Activated T-helper 2 cell treated with anti-CD3 and anti-CD28 coated beads, Interferon-gamma antibody, Interleukin-2, Interleukin-4, amounts not matched to agents 10 μg/mL and 5 μg/mL and 100 μg/mL, durations not matched to agents 14 hours and 24 hours and 36 hours (primary cell): ENCODE results near the gene MAG. TPM values are rescaled to one million over a fixed set of nuclear protein-coding genes. Genes with fewer than 3 reads are reported as not detected.

Experiments
- DNase-seq: peaks from one replicate; pipeline ENCODE4 v3.0.0; 2021; ENCODE audit warnings: low spot score
- H3K27ac Mint-ChIP-seq: one replicate; pipeline ENCODE4 v1.8.0; 2021; ENCODE audit warnings: mixed read lengths
- H3K27me3 Mint-ChIP-seq: one replicate; pipeline ENCODE4 v1.8.0; 2021; ENCODE audit warnings: low read depth, mixed read lengths
- H3K36me3 Mint-ChIP-seq: one replicate; pipeline ENCODE4 v1.8.0; 2021; ENCODE audit warnings: low read depth, mixed read lengths
- H3K4me1 Mint-ChIP-seq: one replicate; pipeline ENCODE4 v1.8.0; 2021; ENCODE audit warnings: low read depth, mixed read lengths
- H3K4me3 Mint-ChIP-seq: one replicate; pipeline ENCODE4 v1.8.0; 2021; ENCODE audit warnings: low read depth, mild to moderate bottlenecking, moderate library complexity, mixed read lengths
- H3K9me3 Mint-ChIP-seq: one replicate; pipeline ENCODE4 v1.8.0; 2021; ENCODE audit warnings: mixed read lengths
- intact Hi-C: fragments of 100-400 bp; cut with micrococcal nuclease; formaldehyde crosslinking; loops from one replicate; pipeline ENCODE4 v1.15.1; 2023
- total RNA-seq: library from RNA; stranded (reverse); gene quantifications from 2 replicates; pipeline ENCODE4 v1.2.3, GENCODE V29; 2022

Gene MAG
- total RNA-seq: 0.32 and 0.37 TPM in 2 replicates

GRCh38 chr19:35291916-35292315 is at the start of gene MAG:
TSS of gene MAG (plus strand) at chr19:35292161. CDS start at chr19:35295409, 3,248 bp downstream.
- no peak for DNase-seq
- Mint-ChIP-seq H3K4me3 (no peak within 1 kb of the TSS), H3K4me1 (no peaks in the 10 kb centered on the region), H3K9me3 (no peaks in the 10 kb centered on the region), H3K36me3 (no peaks in the 10 kb centered on the region), H3K27ac (no peak within 1 kb of the TSS), H3K27me3 (peaks cover 2% of the 10 kb centered on the region)
- intact Hi-C loops: no loop called here

- Mint-ChIP-seq H3K9me3 (peaks cover 18% of the 10 kb centered on the region), H3K36me3 (no peaks in the 10 kb centered on the region), H3K27me3 (peaks cover 73% of the 10 kb centered on the region), H3K4me3 (no peak overlapping the region), H3K27ac (no peak overlapping the region), H3K4me1 (peaks cover 4% of the 10 kb centered on the region)
- no peak for DNase-seq
- intact Hi-C loops: no loop called here
Observed at GRCh38 chr19:35246466-35247092, 45.4 kb upstream of the MAG start.

GRCh38 chr19:35247526-35248309 is 44.2 kb upstream of the MAG start:
- intact Hi-C loops: no loop called here
- H3K4me1 Mint-ChIP-seq: peaks cover 4% of the 10 kb centered on the region
- H3K9me3 Mint-ChIP-seq: peaks cover 13% of the 10 kb centered on the region
- no peaks in the 10 kb centered on the region for H3K36me3 Mint-ChIP-seq
- H3K27ac Mint-ChIP-seq: no peak overlapping the region
- H3K27me3 Mint-ChIP-seq: peaks cover 68% of the 10 kb centered on the region
- DNase-seq: no peak
- H3K4me3 Mint-ChIP-seq: peak overlapping the region; percentile 69

- intact Hi-C loops: no loop called here
- no peak for DNase-seq
- no peaks in the 10 kb centered on the region for H3K36me3 Mint-ChIP-seq
- peaks cover 4% of the 10 kb centered on the region for H3K4me1 Mint-ChIP-seq
- peaks cover 10% of the 10 kb centered on the region for H3K9me3 Mint-ChIP-seq
- H3K4me3 Mint-ChIP-seq: peak within 1 kb of the TSS; percentile 69
- H3K27me3 Mint-ChIP-seq: peaks cover 60% of the 10 kb centered on the region
- H3K27ac Mint-ChIP-seq: no peak within 1 kb of the TSS
Observed at GRCh38 chr19:35248310-35249145, 43.4 kb upstream of the MAG start, which contains the start of gene LSR. TSS of gene LSR (plus strand) at chr19:35249002. CDS start at chr19:35249023, 21 bp downstream.

- H3K4me3 Mint-ChIP-seq: peak overlapping the region; percentile 69
- H3K27me3 Mint-ChIP-seq: peaks cover 52% of the 10 kb centered on the region
- H3K4me1 Mint-ChIP-seq: peaks cover 4% of the 10 kb centered on the region
- DNase-seq: no peak
- intact Hi-C loops: no loop called here
- no peaks in the 10 kb centered on the region for H3K36me3 Mint-ChIP-seq
- H3K27ac Mint-ChIP-seq: no peak overlapping the region
- H3K9me3 Mint-ChIP-seq: peaks cover 5% of the 10 kb centered on the region
Observed at GRCh38 chr19:35249146-35249847, 42.7 kb upstream of the MAG start.

GRCh38 chr19:35249848-35250711 is 41.9 kb upstream of the MAG start:
- Mint-ChIP-seq H3K36me3 (no peaks in the 10 kb centered on the region), H3K27ac (no peak overlapping the region), H3K27me3 (peaks cover 46% of the 10 kb centered on the region), H3K4me3 (no peak overlapping the region), H3K9me3 (no peaks in the 10 kb centered on the region), H3K4me1 (peaks cover 4% of the 10 kb centered on the region)
- intact Hi-C loops: no loop called here
- no peak for DNase-seq

GRCh38 chr19:35251456-35251855 is 40.5 kb upstream of the MAG start:
- Mint-ChIP-seq H3K36me3 (no peaks in the 10 kb centered on the region), H3K27me3 (peaks cover 38% of the 10 kb centered on the region), H3K4me3 (no peak overlapping the region), H3K4me1 (peaks cover 4% of the 10 kb centered on the region), H3K9me3 (no peaks in the 10 kb centered on the region), H3K27ac (no peak overlapping the region)
- intact Hi-C loops: no loop called here
- no peak for DNase-seq

GRCh38 chr19:35253316-35254286 is 38.4 kb upstream of the MAG start:
- Mint-ChIP-seq H3K4me1 (peaks cover 4% of the 10 kb centered on the region), H3K4me3 (no peak overlapping the region), H3K9me3 (no peaks in the 10 kb centered on the region), H3K27me3 (peaks cover 25% of the 10 kb centered on the region), H3K27ac (no peak overlapping the region), H3K36me3 (no peaks in the 10 kb centered on the region)
- intact Hi-C loops: no loop called here
- no peak for DNase-seq

GRCh38 chr19:35254341-35255297 is 37.3 kb upstream of the MAG start:
- Mint-ChIP-seq H3K9me3 (no peaks in the 10 kb centered on the region), H3K4me1 (peaks cover 4% of the 10 kb centered on the region), H3K27ac (no peak overlapping the region), H3K27me3 (peaks cover 15% of the 10 kb centered on the region), H3K36me3 (no peaks in the 10 kb centered on the region), H3K4me3 (no peak overlapping the region)
- intact Hi-C loops: no loop called here
- DNase-seq: no peak

GRCh38 chr19:35256566-35256965 is 35.4 kb upstream of the MAG start:
- no peak for DNase-seq
- Mint-ChIP-seq H3K27me3 (no peaks in the 10 kb centered on the region), H3K36me3 (no peaks in the 10 kb centered on the region), H3K4me3 (no peak overlapping the region), H3K27ac (no peak overlapping the region), H3K4me1 (peaks cover 4% of the 10 kb centered on the region), H3K9me3 (no peaks in the 10 kb centered on the region)
- intact Hi-C loops: no loop called here
